ENCODE data around the gene INHA. TPM values are rescaled to one million over a fixed set of nuclear protein-coding genes. Genes with fewer than 3 reads are reported as not detected.

INHA gene
- total RNA-seq, 1 donor from 2014 or later: 0.52 TPM

DNA sequence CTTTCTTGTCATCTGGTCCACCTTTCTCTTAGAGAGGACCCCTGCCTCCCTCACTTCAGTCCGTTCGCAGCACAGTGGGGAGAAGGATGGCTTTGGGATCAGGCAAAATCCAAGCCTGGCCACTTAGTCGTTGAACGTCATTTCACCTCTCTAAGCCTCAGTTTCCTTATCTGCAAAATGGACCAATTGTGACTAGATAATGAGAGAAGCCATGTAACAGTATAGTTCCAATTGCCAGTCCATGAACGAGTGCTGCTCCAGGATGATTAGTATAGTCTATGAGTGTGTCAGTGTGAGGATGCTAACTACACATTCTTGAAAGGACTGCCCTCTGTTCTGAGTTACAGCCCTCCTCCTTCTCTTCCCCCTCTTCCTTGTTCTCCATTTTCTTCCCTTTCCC, 1.1 kb downstream of the INHA start:
- no peaks in the 10 kb centered on the region for H3K9me3 ChIP-seq (ENCODE audit: insufficient read depth, low read depth, low read length)
- Mint-ChIP-seq H3K9me3 (ENCODE audit: unreplicated experiment) (no peaks in the 10 kb centered on the region), H3K27me3 (ENCODE audit: low read depth, unreplicated experiment) (no peaks in the 10 kb centered on the region), H3K4me1 (ENCODE audit: low read depth, unreplicated experiment) (peaks cover 14% of the 10 kb centered on the region), H3K4me3 (ENCODE audit: unreplicated experiment) (peak overlapping the region; percentile 6), H3K36me3 (ENCODE audit: low read depth, unreplicated experiment) (peaks cover 5% of the 10 kb centered on the region), H3K27ac (ENCODE audit: unreplicated experiment) (no peak overlapping the region)
- peaks cover 8% of the 10 kb centered on the region for H3K36me3 ChIP-seq (ENCODE audit: insufficient read depth, low read length)
- H3K4me2 ChIP-seq (ENCODE audit: low read length): no peak overlapping the region
- peaks cover 10% of the 10 kb centered on the region for H3K79me2 ChIP-seq (ENCODE audit: insufficient read depth, low read length)
- no peak overlapping the region for H3K9ac ChIP-seq (ENCODE audit: low read length)
- no peak for FAIRE-seq
- H3K27me3 ChIP-seq (ENCODE audit: insufficient read depth, low read length): peaks cover 8% of the 10 kb centered on the region
- H3K27ac ChIP-seq (ENCODE audit: low read depth, low read length): no peak overlapping the region
- H2AFZ ChIP-seq (ENCODE audit: low read depth, low read length): no peak overlapping the region
- no peak for DNase-seq (ENCODE audit: low read depth)
- H4K20me1 ChIP-seq (ENCODE audit: insufficient read depth, low read length): peaks cover 13% of the 10 kb centered on the region
- no peak overlapping the region for H3K4me3 ChIP-seq (ENCODE audit: insufficient read depth, low read depth, low read length)
- no peak for TF ChIP-seq EZH2 (IDR thresholded peaks at IDR 0.05; ENCODE audit: insufficient read depth, low read length)
- TF ChIP-seq, protein P1, sequence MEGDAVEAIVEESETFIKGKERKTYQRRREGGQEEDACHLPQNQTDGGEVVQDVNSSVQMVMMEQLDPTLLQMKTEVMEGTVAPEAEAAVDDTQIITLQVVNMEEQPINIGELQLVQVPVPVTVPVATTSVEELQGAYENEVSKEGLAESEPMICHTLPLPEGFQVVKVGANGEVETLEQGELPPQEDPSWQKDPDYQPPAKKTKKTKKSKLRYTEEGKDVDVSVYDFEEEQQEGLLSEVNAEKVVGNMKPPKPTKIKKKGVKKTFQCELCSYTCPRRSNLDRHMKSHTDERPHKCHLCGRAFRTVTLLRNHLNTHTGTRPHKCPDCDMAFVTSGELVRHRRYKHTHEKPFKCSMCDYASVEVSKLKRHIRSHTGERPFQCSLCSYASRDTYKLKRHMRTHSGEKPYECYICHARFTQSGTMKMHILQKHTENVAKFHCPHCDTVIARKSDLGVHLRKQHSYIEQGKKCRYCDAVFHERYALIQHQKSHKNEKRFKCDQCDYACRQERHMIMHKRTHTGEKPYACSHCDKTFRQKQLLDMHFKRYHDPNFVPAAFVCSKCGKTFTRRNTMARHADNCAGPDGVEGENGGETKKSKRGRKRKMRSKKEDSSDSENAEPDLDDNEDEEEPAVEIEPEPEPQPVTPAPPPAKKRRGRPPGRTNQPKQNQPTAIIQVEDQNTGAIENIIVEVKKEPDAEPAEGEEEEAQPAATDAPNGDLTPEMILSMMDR (IDR thresholded peaks at IDR 0.05; ENCODE audit: insufficient read depth, low read depth, low read length): no peak
- H3K4me1 ChIP-seq (ENCODE audit: insufficient read depth, low read length): peaks cover 23% of the 10 kb centered on the region

DNA sequence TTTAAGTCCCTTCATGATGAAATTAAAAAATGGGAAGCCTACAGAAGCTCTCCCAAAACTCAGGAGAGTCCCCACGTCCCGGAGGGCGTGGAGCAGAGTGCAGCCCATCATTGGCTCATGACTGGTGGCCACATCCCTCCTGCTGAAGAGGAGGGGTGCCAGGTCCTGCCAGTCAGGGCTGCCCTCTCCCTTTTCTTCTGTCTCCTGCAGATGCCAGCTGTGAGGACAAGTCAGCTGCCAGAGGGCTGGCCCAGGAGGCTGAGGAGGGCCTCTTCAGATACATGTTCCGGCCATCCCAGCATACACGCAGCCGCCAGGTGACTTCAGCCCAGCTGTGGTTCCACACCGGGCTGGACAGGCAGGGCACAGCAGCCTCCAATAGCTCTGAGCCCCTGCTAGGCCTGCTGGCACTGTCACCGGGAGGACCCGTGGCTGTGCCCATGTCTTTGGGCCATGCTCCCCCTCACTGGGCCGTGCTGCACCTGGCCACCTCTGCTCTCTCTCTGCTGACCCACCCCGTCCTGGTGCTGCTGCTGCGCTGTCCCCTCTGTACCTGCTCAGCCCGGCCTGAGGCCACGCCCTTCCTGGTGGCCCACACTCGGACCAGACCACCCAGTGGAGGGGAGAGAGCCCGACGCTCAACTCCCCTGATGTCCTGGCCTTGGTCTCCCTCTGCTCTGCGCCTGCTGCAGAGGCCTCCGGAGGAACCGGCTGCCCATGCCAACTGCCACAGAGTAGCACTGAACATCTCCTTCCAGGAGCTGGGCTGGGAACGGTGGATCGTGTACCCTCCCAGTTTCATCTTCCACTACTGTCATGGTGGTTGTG, 2.6 kb downstream of the INHA start:
- H4K20me1 ChIP-seq (ENCODE audit: insufficient read depth, low read length): peaks cover 3% of the 10 kb centered on the region
- Mint-ChIP-seq H3K4me3 (ENCODE audit: unreplicated experiment) (no peak overlapping the region), H3K27ac (ENCODE audit: unreplicated experiment) (no peak overlapping the region), H3K4me1 (ENCODE audit: low read depth, unreplicated experiment) (peaks cover 17% of the 10 kb centered on the region), H3K9me3 (ENCODE audit: unreplicated experiment) (no peaks in the 10 kb centered on the region), H3K36me3 (ENCODE audit: low read depth, unreplicated experiment) (no peaks in the 10 kb centered on the region), H3K27me3 (ENCODE audit: low read depth, unreplicated experiment) (no peaks in the 10 kb centered on the region)
- DNase-seq (ENCODE audit: low read depth) (no peak), FAIRE-seq (no peak)
- H3K36me3 ChIP-seq (ENCODE audit: insufficient read depth, low read length): peaks cover under 1% of the 10 kb centered on the region
- TF ChIP-seq, protein P1 (IDR thresholded peaks at IDR 0.05; ENCODE audit: insufficient read depth, low read depth, low read length): no peak
- no peak for TF ChIP-seq EZH2 (IDR thresholded peaks at IDR 0.05; ENCODE audit: insufficient read depth, low read length)
- no peak overlapping the region for H2AFZ ChIP-seq (ENCODE audit: low read depth, low read length)
- no peak overlapping the region for H3K9ac ChIP-seq (ENCODE audit: low read length)
- peaks cover 22% of the 10 kb centered on the region for H3K4me1 ChIP-seq (ENCODE audit: insufficient read depth, low read length)
- H3K27ac ChIP-seq (ENCODE audit: low read depth, low read length): no peak overlapping the region
- H3K27me3 ChIP-seq (ENCODE audit: insufficient read depth, low read length): peaks cover 11% of the 10 kb centered on the region
- H3K9me3 ChIP-seq (ENCODE audit: insufficient read depth, low read depth, low read length): no peaks in the 10 kb centered on the region
- peaks cover 10% of the 10 kb centered on the region for H3K79me2 ChIP-seq (ENCODE audit: insufficient read depth, low read length)
- H3K4me2 ChIP-seq (ENCODE audit: low read length): no peak overlapping the region
- no peak overlapping the region for H3K4me3 ChIP-seq (ENCODE audit: insufficient read depth, low read depth, low read length)

Data from astrocyte (in vitro differentiated cells and primary cell).